CD14-positive monocyte (primary cell): ENCODE measurements around the gene CPO. TPM values are rescaled to one million over a fixed set of nuclear protein-coding genes. Genes with fewer than 3 reads are reported as not detected.

Source experiments
- DNase-seq, 3 donors: peaks; one replicate each; pipeline ENCODE4 v3.0.0-alpha.2; 2011 to 2022
- H2AFZ ChIP-seq: 2 replicates; pipeline ENCODE4 v1.6.0; 2012; ENCODE audit warnings: mild to moderate bottlenecking, low read depth, low read length, inconsistent platforms; ENCODE audit not compliant: insufficient read depth, poor library complexity, severe bottlenecking
- H3K27ac ChIP-seq, 2 donors: 1 replicate in 1 of 2; 2 replicates in 1 of 2; pipeline ENCODE4 v1.5.1; 2012 to 2013; ENCODE audit warnings: low read length in 2 of 2, control low read depth in 1 of 2, inconsistent platforms in 1 of 2, low read depth in 1 of 2, mild to moderate bottlenecking in 1 of 2
- H3K27me3 ChIP-seq, 2 donors: one replicate each; pipeline versions ENCODE4 v1.6.0 to v1.6.1; 2011 to 2013; ENCODE audit warnings: low read length in 2 of 2; ENCODE audit not compliant: control insufficient read depth in 2 of 2, insufficient read depth in 2 of 2
- H3K36me3 ChIP-seq, 2 donors: replicated peaks in 1 of 2; 1 replicate in 1 of 2; 2 replicates in 1 of 2; pipeline versions ENCODE4 v1.5.1 to v1.6.1; 2012 to 2013; ENCODE audit warnings: low read length in 2 of 2, control low read depth in 1 of 2, inconsistent platforms in 1 of 2, mild to moderate bottlenecking in 1 of 2; ENCODE audit not compliant: insufficient read depth in 2 of 2, control insufficient read depth in 1 of 2
- H3K4me1 ChIP-seq, 2 donors: 1 replicate in 1 of 2; 2 replicates in 1 of 2; pipeline versions ENCODE4 v1.5.1 to v1.6.1; 2012 to 2013; ENCODE audit warnings: low read length in 2 of 2, control low read depth in 1 of 2, inconsistent platforms in 1 of 2, mild to moderate bottlenecking in 1 of 2, moderate library complexity in 1 of 2; ENCODE audit not compliant: insufficient read depth in 2 of 2, control insufficient read depth in 1 of 2
- H3K4me2 ChIP-seq: replicated peaks from 2 replicates; pipeline ENCODE3; 2012; ENCODE audit warnings: low read length, moderate library complexity, mild to moderate bottlenecking; ENCODE audit not compliant: poor library complexity, severe bottlenecking; ENCODE audit errors: extremely low read depth
- H3K4me3 ChIP-seq, 3 experiments: fragments of 200-600 bp in 1 of 3; sonication (generic) in 1 of 3; replicated peaks in 1 of 3; 1 replicate in 2 of 3; 2 replicates in 1 of 3; pipeline ENCODE4 v1.5.1; 2011 to 2013; ENCODE audit warnings: low read length in 3 of 3, mild to moderate bottlenecking in 3 of 3, control low read depth in 2 of 3, low read depth in 2 of 3, inconsistent platforms in 1 of 3, moderate library complexity in 1 of 3
- H3K79me2 ChIP-seq: 2 replicates; pipeline ENCODE4 v1.6.0; 2012; ENCODE audit warnings: mild to moderate bottlenecking, control low read depth, inconsistent platforms, low read length, moderate library complexity; ENCODE audit not compliant: insufficient read depth
- H3K9ac ChIP-seq: 2 replicates; pipeline ENCODE4 v1.6.0; 2017; ENCODE audit warnings: low read length, mild to moderate bottlenecking; ENCODE audit not compliant: insufficient read depth, poor library complexity, severe bottlenecking
- H3K9me3 ChIP-seq, 2 donors: replicated peaks in 1 of 2; 1 replicate in 1 of 2; 2 replicates in 1 of 2; pipeline versions ENCODE4 v1.5.1 to v1.6.1; 2012 to 2013; ENCODE audit warnings: low read length in 2 of 2, control low read depth in 1 of 2; ENCODE audit not compliant: control insufficient read depth in 1 of 2, insufficient read depth in 1 of 2
- H4K20me1 ChIP-seq: 2 replicates; pipeline ENCODE4 v1.6.0; 2012; ENCODE audit warnings: mild to moderate bottlenecking, low read length, control low read depth, moderate library complexity; ENCODE audit not compliant: insufficient read depth
- H3K27ac Mint-ChIP-seq, 7 donors: one replicate each; pipeline ENCODE4 v1.8.0; 2020; ENCODE audit warnings: mild to moderate bottlenecking in 7 of 7, mixed read lengths in 7 of 7, moderate library complexity in 6 of 7, inconsistent platforms in 2 of 7
- H3K27me3 Mint-ChIP-seq, 3 donors: one replicate each; pipeline ENCODE4 v1.8.0; 2021 to 2022; ENCODE audit warnings: low read depth in 3 of 3, mild to moderate bottlenecking in 3 of 3, mixed read lengths in 3 of 3, moderate library complexity in 3 of 3, inconsistent platforms in 1 of 3
- H3K36me3 Mint-ChIP-seq, 2 donors: one replicate each; pipeline ENCODE4 v1.8.0; 2020; ENCODE audit warnings: mixed read lengths in 2 of 2, inconsistent platforms in 1 of 2, mild to moderate bottlenecking in 1 of 2
- H3K4me1 Mint-ChIP-seq: one replicate; pipeline ENCODE4 v1.8.0; 2020; ENCODE audit warnings: mild to moderate bottlenecking, mixed read lengths
- H3K4me3 Mint-ChIP-seq, 2 donors: one replicate each; pipeline ENCODE4 v1.8.0; 2020; ENCODE audit warnings: mild to moderate bottlenecking in 2 of 2, mixed read lengths in 2 of 2, moderate library complexity in 1 of 2
- H3K9me3 Mint-ChIP-seq, 7 donors: one replicate each; pipeline ENCODE4 v1.8.0; 2020 to 2022; ENCODE audit warnings: mixed read lengths in 7 of 7, mild to moderate bottlenecking in 6 of 7, moderate library complexity in 6 of 7, inconsistent platforms in 2 of 7
- CTCF ChIP-seq: fragments of 200-600 bp; IDR thresholded peaks from one replicate; pipeline ENCODE4 v1.8.0; 2022; ENCODE audit warnings: antibody characterized with exemption, mild to moderate bottlenecking
- WGBS: methylation state at CpG from one replicate; pipeline ENCODE4 v1.1.5; 2013; ENCODE audit warnings: missing lambda C conversion rate; ENCODE audit not compliant: insufficient coverage; 5-methylcytosine and 5-hydroxymethylcytosine counted together
- intact Hi-C, 2 donors: fragments of 100-400 bp; cut with micrococcal nuclease; formaldehyde crosslinking; loops; one replicate each; pipeline versions ENCODE4 v1.15.0 to v1.15.1; 2023
- polyA plus RNA-seq, 3 donors: library from polyadenylated mRNA; depleted of rRNA in 1 of 3; unstranded in 2 of 3; stranded (reverse) in 1 of 3; fragments of 300-500 nt in 2 of 3; fragments of >200 nt in 1 of 3; fragmentation: Illumina TruSeq in 2 of 3; gene quantifications; 1 replicate in 2 of 3; 2 replicates in 1 of 3; pipeline ENCODE4 v1.2.3, GENCODE V29; 2012 to 2021

CPO gene
- polyA plus RNA-seq, 3 donors: not detected

- peaks cover 14 to 16% of the 10 kb centered on the region in 2 donors for H3K4me1 ChIP-seq
- H3K4me3 ChIP-seq: no peak overlapping the region
- no peaks in the 10 kb centered on the region for H3K9me3 ChIP-seq
- H3K36me3 ChIP-seq: no peaks in the 10 kb centered on the region
- no peak overlapping the region for H3K27ac Mint-ChIP-seq
- no peaks in the 10 kb centered on the region for H3K27me3 ChIP-seq
- no peak overlapping the region for H3K4me2 ChIP-seq
- H3K36me3 Mint-ChIP-seq: no peaks in the 10 kb centered on the region
- H3K4me1 Mint-ChIP-seq: peaks cover 14% of the 10 kb centered on the region
- H3K9me3 Mint-ChIP-seq: peaks cover 0 to 5% (median 0%) of the 10 kb centered on the region in 7 donors
- WGBS: no CpG with 5 or more reads among the region's 2 CpGs
- no peak for DNase-seq
- H3K9ac ChIP-seq: no peak overlapping the region
- H3K79me2 ChIP-seq: no peaks in the 10 kb centered on the region
- H2AFZ ChIP-seq: no peak overlapping the region
- no peaks in the 10 kb centered on the region for H4K20me1 ChIP-seq
- no peak overlapping the region for H3K27ac ChIP-seq
- intact Hi-C loops: no loop called here
- no peak for TF ChIP-seq CTCF
- H3K4me3 Mint-ChIP-seq: no peak overlapping the region
- peaks cover 0 to 3% (median 0%) of the 10 kb centered on the region in 3 donors for H3K27me3 Mint-ChIP-seq
Measured at GRCh38 chr2:206991070-206991469, 51.8 kb downstream of the CPO start.

GRCh38 chr2:206993396-206993911 lies 54.1 kb downstream of the CPO start:
- H3K36me3 Mint-ChIP-seq: no peaks in the 10 kb centered on the region
- H3K9me3 ChIP-seq: no peaks in the 10 kb centered on the region
- DNase-seq: no peak
- H3K36me3 ChIP-seq: no peaks in the 10 kb centered on the region
- no peak overlapping the region for H3K27ac Mint-ChIP-seq
- H3K9ac ChIP-seq: no peak overlapping the region
- H3K4me1 ChIP-seq: peaks cover 14 to 16% of the 10 kb centered on the region in 2 donors
- H3K9me3 Mint-ChIP-seq: peaks cover 0 to 2% (median 0%) of the 10 kb centered on the region in 7 donors
- H3K4me1 Mint-ChIP-seq: peaks cover 13% of the 10 kb centered on the region
- H2AFZ ChIP-seq: peak overlapping the region; percentile 46
- no peak overlapping the region for H3K4me3 ChIP-seq
- H3K4me2 ChIP-seq: no peak overlapping the region
- TF ChIP-seq CTCF: no peak
- H3K27ac ChIP-seq: no peak overlapping the region
- no peaks in the 10 kb centered on the region for H3K79me2 ChIP-seq
- no peaks in the 10 kb centered on the region for H4K20me1 ChIP-seq
- peaks cover 0 to 3% (median 0%) of the 10 kb centered on the region in 3 donors for H3K27me3 Mint-ChIP-seq
- H3K4me3 Mint-ChIP-seq: no peak overlapping the region
- H3K27me3 ChIP-seq: no peaks in the 10 kb centered on the region
- intact Hi-C loops: no loop called here
- no CpG with 5 or more reads among the region's 2 CpGs for WGBS
